Anterior cingulate cortex (tissue), 58 donors: Measurements from ENCODE around the gene CCDC148.
"Not testable (repeated sequence)": the region's sequence is repeated elsewhere in the genome, so short reads cannot be mapped to it uniquely, and the experiment has no call there.

ENCODE experiments used
- DNase-seq, 58 donors: peaks; one replicate each; lab custom pipeline; 2025; lab: John Stamatoyannopoulos, UW

The CCDC148 gene

DNA sequence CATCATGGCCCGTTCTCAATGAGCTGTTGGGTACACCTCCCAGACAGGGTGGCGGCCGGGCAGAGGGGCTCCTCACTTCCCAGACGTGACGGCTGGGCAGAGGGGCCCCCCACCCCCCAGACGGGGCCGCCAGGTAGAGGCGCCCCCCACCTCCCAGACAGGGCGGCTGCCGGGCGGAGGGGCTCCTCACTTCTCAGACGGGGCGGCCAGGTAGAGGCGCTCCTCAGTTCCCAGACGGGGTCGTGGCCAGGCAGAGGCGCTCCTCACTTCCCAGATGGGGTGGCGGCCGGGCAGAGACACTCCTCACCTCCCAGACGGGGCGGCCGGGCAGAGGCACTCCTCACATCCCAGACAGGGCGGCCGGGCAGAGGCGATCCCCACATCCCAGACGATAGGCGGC, 146.1 kb downstream of the CCDC148 start:
- not testable (repeated sequence) for DNase-seq

DNA sequence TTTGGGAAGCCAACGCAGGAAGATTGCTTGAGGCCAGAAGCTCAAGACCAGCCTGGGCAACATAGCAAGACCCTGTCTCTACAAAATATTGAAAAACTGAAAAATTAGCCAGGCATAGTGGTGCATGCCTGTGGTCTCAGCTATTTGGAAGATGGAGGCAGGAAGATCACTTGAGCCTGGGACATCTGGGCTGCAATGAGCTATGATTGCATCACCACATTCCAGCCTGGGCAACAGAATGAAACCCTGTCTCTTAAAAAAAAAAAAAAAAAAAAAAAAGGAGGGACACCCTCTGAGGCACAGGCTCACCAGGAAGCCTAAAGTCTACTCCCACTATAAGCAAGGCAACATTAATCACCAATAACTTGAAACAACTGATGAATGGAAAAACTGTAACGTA, 151.1 kb downstream of the CCDC148 start:
- DNase-seq = no peak

DNA sequence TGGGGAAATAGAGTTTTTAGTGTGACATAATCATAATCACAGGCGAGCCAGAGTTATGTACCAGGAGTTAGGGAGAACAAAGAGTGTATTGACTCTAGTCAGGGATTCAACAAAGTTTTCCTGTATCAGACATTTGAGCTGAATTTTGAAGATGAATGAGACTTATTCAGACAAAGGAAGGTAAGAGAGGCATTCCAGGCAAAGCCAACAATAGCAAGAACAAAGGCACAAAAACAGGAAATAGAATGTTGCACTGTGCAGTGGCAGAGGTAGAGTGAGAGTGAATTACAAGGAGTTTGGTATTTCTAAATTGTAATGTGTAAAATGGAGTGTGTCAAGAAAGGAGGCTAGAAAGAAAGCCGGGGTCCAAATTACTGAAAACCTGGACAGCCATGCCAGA, 156.2 kb downstream of the CCDC148 start:
- DNase-seq = no peak

DNA sequence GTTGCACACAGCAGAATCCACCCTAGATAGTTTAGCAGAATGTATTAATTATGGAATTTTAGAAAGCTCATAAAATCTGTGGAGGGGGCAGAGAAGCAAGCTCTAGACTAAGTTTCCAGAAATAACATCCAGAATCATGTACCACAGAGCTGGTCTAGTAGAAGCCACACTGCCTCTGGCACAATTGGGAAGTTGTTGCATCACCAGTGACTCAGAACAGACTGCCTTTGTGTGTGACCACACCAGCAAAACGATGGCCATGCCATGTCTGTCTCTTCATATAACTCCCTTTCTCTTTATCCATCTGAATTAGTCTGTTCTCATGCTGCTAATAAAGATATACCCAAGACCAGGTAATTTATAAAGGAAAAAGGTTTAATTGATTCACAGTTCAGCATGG, 158.9 kb downstream of the CCDC148 start:
- no peak for DNase-seq

DNA sequence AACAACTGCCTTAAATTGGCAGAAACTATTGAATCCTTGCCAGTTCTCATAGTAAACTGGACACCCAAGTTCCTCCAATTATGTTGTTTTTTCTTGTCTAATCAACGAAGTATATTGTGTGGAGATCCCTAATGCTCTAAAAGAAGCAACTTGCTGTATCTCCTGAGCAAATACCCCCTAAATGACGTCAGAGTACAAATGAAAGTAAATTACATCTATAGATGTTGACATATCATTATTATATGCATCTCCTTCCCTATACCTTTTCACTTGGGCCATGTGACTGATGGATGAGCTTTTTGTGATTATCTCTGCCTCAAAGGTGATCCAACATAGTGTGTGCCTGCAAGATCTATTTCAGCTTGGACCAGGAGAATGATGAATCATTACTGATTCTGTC, 159.4 kb downstream of the CCDC148 start:
- no peak for DNase-seq

DNA sequence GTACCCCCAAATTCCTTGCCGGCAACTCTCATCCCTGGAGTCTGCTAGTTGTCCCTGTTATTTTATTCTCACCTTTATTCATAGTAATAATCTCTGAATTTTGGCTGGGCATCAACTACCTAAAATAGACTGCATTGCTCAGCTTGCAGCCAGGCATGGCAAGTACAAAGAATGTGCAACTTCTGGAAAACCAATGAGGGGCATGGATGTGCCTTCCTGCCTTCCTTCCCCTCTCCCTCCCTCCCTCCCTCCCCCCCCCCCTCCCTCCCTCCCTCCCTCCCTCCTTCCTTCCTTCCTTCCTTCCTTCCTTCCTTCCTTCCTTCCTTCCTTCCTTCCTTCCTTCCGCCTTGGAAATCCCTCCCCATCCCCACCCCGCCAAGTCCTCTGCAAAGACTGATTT, 162.8 kb downstream of the CCDC148 start:
- DNase-seq = no peak

DNA sequence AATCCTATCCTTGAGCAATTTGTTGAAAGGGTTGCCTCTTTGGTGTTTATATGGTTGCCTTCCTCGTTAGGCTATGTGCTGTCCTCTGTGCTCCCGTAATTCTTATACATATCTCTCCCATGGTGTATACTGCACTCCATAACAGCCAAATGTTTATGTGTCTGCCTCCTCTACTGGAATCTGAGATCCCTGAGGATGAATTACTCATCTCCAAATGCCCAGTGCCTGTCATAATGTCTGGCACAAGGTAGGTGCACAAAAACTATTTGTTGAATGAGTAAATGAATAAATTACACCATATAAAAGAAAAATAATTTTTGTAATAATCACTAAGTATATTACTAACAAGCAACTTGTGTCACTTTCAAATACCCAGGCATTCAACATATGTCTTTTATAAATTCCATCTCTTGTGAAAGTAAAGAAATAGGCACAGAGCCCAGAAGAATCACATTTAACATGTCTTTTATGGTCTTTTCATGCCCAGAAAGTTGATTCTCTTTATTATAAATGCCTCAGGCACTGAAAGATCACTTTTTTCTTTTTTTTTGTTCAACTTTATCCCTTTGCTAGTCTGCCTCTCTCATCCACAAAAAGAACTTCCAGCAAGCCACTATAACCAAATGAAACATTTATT, 164.9 kb downstream of the CCDC148 start:
- DNase-seq = no peak

DNA sequence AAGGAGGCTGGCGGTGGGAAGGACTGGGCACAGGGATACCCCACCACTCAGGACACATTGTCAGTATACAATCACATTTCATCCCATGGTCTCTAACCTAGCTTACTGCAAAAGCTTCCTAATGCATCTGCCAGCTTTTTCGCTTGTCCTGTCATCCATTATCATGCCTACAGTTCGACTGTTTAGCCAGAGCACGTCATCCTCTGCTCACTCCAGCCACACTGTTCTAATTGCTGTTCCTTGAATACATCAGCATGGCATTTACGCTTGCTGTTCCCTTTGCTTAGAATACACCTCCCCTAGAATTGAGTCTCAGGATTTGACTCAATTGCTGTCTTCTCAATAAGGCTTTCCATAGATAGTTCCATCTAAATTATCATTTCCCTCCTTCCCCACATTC, 166.3 kb downstream of the CCDC148 start:
- DNase-seq = no peak

DNA sequence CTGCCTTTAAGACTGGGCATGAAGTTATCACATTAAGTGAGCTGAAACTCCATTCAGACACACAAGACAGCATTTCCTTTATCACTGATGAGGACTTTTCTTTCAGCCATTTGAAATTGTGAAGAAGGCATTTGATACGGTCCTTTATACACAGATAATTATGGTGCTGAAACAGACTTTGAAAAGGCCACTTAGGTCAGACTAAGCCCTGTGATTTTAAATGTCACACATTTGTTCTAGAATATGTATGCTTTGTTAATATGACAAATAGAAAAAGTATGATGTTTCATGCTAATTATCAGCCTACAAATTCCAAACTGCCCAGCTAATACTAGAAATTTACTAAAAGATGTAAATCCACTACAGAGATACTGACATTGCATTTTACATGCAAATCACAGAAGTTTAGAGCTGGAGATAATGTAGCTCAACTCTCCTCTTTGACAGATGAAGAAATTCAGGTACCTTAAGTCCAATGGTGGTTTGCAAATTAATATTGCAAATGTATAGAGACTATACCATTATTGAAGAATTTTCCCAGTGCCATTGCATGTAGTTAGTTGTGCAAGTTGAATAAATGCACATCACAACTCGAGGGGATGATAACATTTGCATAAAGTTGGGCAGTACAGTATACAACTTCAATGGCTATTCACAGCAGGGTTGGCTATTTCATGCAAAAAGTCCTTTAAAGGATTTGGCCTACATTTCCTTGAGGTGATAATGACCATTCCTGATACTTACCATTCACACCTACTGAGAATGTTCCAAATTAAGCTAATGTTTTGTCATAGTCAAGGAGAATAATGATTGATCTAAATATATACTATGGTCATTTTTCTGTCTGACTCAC, 179.7 kb downstream of the CCDC148 start:
- no peak for DNase-seq

DNA sequence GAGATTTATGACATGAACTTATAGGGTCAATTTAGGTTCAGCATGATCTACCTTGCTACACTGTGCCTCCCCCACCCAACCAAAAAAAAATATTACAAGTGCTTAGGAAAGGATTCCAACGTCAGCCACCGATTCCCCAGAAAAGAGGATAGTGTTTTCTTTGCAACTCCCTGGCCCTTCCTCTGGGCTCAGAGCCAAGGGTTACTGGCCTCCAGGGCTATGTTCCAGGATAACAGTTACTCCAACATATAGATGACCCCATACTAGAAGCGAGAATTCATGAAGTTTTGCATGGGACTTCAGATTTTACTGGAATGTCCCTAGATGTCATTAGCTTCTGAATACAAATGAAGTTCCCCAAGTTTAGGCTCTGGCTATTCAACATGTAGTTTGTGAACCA, 182.8 kb downstream of the CCDC148 start:
- peak in 1 of 58 donors; percentile 2 for DNase-seq

DNA sequence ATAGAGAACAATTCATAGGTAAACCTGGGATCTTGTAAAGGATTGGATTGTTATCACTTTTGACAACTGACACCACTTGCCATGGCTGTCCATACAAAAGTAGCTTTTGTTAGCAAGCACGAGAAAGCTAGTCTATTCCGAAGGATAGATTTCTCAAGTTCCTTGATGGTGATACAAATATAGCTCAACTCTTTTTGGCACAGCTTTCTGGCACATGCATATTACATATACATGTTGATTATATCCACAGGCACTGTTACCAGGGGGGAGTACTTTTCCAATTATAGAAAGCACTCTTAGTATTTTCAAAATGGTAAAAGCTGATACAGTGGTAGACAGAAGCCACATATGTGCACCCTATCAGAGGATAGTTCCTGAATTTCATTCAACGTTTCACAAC, 186.0 kb downstream of the CCDC148 start:
- DNase-seq = peak in 1 of 58 donors; percentile 12

DNA sequence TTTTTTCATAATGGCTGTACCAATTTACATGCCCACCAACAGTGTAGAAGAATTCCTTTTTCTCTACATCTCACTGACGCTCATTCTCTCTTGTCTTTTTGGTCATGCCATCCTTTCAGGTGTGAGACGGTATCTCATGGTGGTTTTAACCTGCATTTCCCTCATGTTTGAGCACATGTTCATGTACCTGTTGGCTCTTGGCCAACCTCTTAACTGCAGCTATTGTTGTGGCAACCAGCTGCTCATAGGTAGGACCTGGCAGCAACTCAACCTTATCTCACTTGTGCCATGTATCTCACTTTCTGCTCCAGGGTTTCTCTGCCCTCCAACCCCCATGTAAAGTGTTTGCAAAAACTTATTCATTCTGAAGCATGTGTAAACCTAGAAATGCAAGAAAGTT, 187.4 kb downstream of the CCDC148 start:
- no peak for DNase-seq

DNA sequence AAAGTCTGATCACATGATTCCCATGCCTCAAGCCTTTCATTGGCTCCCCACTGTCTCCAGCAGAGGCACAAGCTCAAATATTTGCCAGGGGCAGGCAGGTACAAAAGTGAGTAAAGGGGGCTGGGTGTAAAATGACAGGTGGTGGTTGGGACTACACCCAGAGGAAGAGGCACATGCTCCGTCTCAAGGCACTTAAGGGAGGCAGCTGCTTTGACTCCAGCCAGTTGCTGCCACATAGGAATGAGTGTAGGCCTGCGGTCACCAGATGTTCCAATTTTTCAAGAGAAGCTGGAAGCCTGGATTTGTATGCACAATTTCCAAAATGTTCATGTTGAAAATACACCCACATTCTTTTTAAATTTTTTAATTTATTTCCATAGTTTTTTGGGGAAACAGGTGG, 190.4 kb downstream of the CCDC148 start:
- DNase-seq = no peak

DNA sequence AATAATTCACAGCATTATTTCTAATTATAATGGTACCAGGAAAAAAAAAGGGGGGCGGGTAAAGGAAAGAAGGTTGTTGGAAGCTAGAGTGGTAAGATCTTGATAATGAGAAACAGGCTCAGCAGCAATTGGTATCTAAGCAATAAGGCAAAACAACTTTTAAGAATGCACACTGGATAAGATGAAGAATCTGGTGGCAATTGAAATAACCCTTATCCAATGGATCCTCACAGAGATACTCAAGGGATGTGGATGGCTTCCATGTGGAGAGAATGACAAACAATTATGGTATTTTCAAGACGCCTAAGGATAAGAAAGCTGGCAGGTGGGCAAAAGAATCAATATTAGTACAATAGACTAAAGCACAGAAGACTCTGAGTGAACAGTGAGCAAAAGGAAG, 201.3 kb downstream of the CCDC148 start:
- DNase-seq = no peak

DNA sequence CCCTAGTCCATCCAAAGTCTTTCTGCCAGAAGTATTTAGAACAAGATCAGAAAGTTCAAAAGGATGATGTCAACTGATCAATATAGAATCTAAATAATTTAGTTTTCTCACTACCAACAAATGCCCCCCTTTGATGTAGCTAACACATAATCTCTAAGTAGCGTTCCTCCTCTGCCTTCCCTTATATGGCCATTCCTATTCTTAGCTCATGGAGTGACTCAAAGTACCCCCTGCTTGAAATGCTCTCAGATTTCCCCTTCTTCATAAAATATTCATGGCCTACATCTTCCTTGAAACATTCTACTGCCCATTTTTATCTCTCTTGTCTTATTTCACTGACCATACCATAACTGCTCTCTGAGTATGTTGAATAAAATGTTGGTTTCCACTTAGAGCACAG, 203.4 kb downstream of the CCDC148 start:
- DNase-seq = no peak

DNA sequence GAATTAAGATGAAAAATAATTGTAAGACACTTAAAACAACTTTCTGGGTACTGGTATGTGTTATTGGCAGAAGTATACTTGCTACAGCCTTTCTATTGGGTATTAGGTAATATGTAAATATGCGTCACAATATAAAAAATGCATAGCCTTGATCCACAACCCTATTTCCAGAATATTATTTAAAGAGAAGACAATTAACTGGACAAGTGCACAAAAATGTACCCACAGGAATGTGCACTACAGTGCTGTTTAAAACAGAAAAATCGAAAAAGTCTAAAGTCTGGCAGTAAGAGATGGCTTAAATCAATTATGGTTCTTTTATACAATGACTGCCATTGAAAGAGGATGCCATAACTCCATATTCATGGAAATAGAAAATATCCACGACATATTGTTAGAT, 205.2 kb downstream of the CCDC148 start:
- DNase-seq = no peak

DNA sequence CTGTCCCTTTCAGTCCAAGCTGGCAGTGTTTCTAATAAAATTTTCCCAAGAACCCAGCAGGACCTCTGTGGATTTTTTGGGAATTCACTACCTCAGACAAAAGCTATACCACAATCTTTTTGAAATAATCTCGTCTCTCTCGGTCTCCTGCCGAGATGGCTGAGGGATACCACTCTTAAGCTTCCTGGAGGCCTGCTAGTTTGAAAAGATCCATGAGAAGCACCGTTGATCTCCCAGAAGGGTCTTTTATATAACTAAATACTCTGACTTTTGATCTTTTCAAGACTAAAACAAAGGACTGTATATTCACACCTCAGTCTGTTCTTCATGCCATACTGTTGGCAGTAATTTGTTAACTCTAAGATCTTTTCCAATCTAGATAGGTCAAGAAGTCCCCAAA, 213.2 kb downstream of the CCDC148 start:
- DNase-seq = no peak

DNA sequence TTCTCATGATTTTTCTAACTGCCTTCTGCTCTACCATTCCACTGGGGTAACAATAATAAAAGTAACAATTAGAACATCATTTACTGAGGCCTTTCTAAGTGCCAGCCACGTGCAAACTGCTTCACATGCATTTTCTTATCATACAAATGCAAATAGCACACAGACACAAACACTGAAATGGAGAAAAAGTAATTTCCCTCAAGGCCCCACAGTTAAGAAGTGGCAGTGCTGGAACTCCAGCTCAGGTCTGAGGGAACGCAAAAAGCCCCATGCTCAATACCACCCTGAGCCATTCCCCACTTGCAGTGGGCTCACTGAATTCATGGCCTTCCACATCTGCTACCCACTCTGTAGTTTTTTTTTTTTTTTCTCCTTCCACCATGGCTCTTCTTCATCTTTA, 214.3 kb downstream of the CCDC148 start:
- DNase-seq = no peak

DNA sequence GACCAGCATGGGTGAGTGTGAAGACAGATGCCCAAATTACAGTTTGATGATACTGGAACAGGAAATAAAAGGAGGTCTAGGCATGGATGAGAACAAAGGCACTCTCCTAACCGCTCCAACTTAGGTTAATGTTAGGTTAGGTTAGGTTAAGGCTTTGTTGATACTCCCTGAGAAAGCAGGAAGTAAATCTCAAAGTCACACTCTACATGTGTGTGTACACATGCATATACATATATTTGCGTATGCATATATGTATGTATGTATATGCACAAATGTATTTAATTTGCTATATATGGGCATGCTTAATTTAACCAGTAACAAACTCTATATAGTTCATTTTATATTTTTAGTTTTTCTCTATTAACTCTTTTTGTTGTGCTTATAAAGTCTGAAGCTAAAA, 215.6 kb downstream of the CCDC148 start:
- no peak for DNase-seq

DNA sequence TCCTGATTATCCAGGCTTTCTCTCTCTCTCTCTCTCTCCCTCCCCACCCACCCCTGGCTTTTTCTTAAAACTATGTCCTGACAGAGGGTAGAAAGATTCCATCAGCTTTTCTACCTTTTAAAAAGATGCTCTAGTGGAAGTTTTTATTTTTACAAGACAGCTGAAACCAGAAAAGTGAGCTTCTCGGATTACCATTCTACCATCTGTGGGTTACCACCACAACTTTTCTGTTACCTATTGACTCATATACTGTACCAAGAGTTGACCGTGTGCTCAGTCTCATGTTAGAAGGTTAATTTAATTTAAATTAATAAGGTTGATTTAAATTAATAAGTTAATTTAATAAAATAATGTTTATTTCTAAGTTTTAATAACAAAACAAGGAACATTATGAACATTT, 217.3 kb downstream of the CCDC148 start:
- DNase-seq = no peak

DNA sequence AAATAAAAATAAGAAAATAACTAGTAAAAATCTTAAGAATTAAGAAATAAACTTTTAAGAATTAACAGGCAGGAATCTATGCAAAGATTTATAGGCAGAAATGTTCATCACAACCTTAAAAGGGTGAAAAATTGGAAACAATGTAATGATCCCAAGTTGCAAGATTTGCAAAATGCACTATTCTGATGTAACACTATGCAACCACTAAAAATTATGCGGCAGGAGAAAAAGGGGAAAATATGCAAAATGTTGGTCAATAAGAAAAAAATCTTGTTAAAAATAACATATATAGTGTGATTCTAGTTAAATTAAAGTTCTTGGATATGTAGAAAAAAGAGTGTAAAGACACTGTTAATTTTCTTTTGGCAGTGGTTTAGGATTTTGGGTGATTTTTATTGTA, 222.1 kb downstream of the CCDC148 start:
- no peak for DNase-seq

DNA sequence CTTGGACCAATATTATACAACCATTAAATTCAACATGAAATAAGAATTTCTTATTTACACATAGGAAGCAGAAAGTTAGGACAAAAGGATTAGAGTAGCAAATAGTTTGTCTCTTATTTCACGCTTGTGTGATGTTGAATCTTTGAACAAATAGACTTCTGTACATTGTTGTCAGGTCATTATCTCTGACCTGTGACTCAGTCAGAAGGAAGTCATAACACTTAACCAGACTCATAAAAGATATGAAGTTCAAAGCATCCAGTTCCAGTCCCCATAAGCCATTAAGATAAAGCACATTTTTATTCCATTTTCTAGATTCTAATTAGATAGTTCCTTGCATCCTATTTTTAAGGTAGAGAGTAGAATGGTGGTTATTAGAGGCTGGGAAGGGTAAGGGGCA, 224.1 kb downstream of the CCDC148 start:
- no peak for DNase-seq
